ENCODE data around the gene SUGP2.

- no peak for TF ChIP-seq EZH2 (IDR thresholded peaks at IDR 0.05)
- no peak for TF ChIP-seq CTCF (IDR thresholded peaks at IDR 0.05)
Measured at GRCh38 chr19:19006213-19006612, 27.1 kb downstream of the SUGP2 start.
